Measurements from ENCODE around the gene TNFRSF17.

The TNFRSF17 gene

DNA sequence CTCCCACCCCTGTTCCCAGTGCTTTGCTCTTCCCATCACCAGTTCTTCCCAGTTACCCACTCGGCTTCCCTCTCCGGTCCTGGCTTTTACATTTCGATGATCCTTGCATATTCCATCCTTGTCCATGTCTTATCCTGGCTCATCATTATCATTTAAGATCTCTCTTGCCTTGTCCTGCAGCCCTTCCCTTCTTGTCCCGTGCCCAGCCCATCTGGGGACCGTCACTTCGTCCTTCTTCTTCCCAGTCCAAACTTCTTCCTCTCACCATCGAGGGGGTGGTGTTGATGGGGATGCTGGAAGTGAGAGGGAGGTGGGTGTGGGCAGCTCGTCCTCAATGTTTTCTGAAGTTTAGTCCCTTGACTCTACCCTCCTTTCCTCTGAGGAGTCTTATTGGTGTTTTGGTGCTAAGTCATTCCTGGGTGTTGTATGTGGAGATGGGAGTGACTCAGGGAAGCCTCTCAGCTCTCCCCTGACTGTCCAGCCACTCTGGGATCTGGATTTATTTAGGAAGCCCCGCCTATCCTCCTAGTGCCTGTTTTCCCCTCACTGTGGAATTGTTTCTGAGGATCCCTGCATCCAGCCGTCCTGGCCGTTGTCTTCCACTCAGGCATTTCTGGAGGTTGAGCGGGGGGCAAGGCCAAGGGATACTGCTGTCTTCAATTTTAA is 12.5 kb downstream of the TNFRSF17 start:
- no peak for FAIRE-seq
- TF ChIP-seq, protein P1, sequence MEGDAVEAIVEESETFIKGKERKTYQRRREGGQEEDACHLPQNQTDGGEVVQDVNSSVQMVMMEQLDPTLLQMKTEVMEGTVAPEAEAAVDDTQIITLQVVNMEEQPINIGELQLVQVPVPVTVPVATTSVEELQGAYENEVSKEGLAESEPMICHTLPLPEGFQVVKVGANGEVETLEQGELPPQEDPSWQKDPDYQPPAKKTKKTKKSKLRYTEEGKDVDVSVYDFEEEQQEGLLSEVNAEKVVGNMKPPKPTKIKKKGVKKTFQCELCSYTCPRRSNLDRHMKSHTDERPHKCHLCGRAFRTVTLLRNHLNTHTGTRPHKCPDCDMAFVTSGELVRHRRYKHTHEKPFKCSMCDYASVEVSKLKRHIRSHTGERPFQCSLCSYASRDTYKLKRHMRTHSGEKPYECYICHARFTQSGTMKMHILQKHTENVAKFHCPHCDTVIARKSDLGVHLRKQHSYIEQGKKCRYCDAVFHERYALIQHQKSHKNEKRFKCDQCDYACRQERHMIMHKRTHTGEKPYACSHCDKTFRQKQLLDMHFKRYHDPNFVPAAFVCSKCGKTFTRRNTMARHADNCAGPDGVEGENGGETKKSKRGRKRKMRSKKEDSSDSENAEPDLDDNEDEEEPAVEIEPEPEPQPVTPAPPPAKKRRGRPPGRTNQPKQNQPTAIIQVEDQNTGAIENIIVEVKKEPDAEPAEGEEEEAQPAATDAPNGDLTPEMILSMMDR (IDR thresholded peaks at IDR 0.05; ENCODE audit: insufficient read depth, missing control alignments) = no peak
- no peak for DNase-seq (ENCODE audit: insufficient read length, low spot score)

DNA sequence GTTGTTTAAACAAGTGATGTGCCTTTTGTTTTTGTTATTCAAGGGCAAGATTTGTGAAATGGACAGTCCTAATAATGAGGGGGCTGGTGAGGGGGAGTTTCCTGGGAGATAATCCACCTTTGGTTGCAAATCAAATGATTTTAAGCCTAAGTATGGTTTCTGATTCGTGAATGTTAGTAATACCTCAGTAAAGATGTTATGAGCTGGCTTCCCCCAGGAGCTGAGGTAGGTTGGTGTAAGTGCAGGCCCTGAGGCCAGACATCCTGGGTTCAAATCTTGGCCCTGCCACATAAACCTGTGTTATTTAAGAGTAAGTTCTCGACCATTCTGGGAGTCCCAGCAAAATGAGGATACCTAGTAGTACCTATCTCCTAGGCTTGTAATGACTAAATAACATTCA is 13.1 kb downstream of the TNFRSF17 start:
- FAIRE-seq (no peak), DNase-seq (ENCODE audit: insufficient read length, low spot score) (no peak)
- TF ChIP-seq, protein P1 (IDR thresholded peaks at IDR 0.05; ENCODE audit: insufficient read depth, missing control alignments) = no peak

DNA sequence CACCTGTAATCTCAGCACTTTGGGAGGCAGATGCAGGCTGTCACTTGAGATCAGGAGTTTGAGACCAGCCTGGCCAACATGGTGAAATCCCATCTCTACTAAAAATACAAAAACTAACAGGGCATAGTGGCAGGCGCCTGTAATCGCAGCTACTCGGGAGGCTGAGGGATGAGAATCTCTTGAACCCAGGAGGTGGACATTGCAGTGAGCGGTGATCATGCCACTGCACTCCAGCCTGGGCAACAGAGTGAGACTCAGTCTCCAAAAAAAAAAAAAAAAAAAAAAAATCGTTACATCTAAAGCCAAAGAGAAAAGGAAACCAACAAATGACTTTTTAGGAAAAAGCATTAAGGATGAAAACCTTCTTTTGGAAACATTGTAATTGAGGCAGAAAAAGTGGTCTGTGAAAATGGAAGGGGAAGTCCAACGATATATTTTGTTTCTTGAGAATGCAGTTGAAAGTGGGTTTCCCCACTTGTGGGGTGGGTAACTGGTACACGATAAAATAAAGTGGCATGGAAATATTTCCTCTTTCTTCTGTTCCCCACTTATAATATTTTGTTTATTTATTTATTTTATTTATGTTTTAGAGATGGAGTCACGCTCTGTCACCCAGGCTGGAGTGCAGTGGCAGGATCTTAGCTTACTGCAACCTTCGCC is 14.1 kb downstream of the TNFRSF17 start:
- no peak for DNase-seq (ENCODE audit: insufficient read length, low spot score)
- TF ChIP-seq, protein P1 (IDR thresholded peaks at IDR 0.05; ENCODE audit: insufficient read depth, missing control alignments) = no peak
- FAIRE-seq = no peak

DNA sequence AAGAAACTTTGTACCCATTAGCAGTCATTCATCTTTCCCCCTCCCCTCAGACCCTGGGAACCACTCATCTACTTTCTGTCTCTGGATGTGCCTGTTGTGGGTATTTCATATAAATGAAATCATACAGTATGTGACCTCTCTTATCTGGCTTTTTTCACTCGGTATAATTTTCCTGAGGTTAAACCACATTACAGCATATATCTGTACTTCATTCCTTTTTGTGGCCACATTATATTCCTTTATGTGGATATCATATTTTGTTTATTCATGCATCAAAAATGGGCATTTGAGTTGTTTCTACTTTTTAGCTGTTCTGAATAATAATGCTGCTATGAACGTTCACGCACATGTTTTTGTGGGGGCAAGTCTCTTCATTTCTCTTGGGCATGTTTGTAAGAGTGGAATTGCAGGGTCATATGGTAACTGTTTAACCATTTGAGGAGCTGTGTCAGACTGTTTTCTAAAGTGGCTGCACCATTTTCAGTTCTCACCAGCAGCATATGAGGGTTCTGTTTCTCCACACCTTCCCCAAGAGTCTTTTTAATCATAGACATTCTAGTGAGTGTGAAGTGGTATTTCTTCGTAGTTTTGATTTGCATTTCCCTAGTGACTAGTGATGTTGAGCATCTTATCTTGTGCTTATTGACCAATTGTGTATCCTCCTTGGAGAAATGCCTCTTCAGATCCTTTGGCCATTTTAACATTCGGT is 15.3 kb downstream of the TNFRSF17 start:
- FAIRE-seq = no peak
- no peak for DNase-seq (ENCODE audit: insufficient read length, low spot score)
- TF ChIP-seq, protein P1 (IDR thresholded peaks at IDR 0.05; ENCODE audit: insufficient read depth, missing control alignments) = no peak

DNA sequence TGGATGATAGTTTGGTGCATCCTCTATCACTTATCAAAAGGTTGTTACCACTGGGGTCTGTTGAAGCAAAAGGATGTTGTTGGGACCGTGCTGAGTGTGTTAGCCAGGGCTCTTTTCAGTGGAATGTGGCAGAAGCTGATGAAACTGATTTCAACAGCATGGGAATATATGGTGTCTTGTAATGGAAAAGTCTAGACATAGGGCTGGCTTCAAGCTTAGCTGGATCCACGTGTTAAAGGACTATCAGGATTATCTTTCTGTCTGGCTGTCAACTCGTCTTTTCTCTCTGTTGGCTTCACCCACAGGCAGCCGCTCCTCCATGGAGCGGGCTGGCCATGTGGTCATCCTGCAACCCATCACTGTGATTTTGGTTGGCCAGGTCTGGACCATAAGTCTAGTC is 20.2 kb downstream of the TNFRSF17 start:
- FAIRE-seq = no peak

DNA sequence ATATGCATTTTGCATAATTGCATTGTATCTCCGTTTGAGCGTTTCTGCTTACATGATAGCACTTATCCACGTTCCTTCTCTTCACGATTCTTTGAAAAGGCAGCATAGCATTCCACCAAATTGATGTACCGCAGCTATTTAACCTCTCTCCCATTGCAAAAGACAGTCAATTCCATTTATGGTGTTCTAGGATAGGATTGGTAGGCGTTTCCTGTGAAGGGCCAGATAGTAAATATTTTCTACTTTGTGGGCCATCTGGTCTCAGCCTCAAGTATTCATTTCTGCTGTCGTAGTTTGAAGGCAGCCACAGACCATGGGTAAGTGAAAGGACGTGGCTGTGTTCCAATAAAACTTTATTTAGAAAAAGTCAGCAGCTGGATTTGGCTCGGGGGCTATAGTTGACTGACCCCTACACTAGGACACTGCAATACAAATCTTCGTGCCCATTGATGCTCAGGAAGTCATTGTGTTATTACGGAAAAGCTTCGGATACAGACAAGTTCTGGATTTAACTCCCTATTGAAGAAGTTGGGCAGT is 21.6 kb downstream of the TNFRSF17 start:
- TF ChIP-seq, protein P1 (IDR thresholded peaks at IDR 0.05; ENCODE audit: insufficient read depth, missing control alignments) = no peak
- no peak for FAIRE-seq
- no peak for DNase-seq (ENCODE audit: insufficient read length, low spot score)

More for the DNA sequence above, 20.2 kb downstream of the TNFRSF17 start:
- TF ChIP-seq, protein P1 (IDR thresholded peaks at IDR 0.05; ENCODE audit: insufficient read depth, missing control alignments) = no peak
- no peak for DNase-seq (ENCODE audit: insufficient read length, low spot score)
